ENCODE data around the gene TXN. TPM values are rescaled to one million over a fixed set of nuclear protein-coding genes. Genes with fewer than 3 reads are reported as not detected.

The TXN gene
- total RNA-seq, 1 experiment from 2014 or later = 280 TPM

- no peak overlapping the region for H3K56ac ChIP-seq (ENCODE audit: insufficient read length, low read depth, low read length)
- Mint-ChIP-seq H3K27ac (no peak overlapping the region), H3K36me3 (ENCODE audit: insufficient read depth in 1 of 3, low read depth in 3 of 3) (peaks cover 0 to 6% (median 2%) of the 10 kb centered on the region in 3 experiments; a peak in 2 of 7 replicates), H3K4me3 (no peak overlapping the region), H3K4me1 (0 out of 4 replicates have a peak, but pooled peaks cover 0 to 1% of the 10 kb centered on the region in 2 experiments), H3K27me3 (ENCODE audit: low read depth) (peaks cover 3% of the 10 kb centered on the region; the same call in 1 of the 2 replicates), H3K9me3 (peaks cover 3 to 6% of the 10 kb centered on the region in 2 experiments; a peak in 4 of 5 replicates)
- no peak overlapping the region for H2BK15ac ChIP-seq (ENCODE audit: low read depth, low read length)
- no peak overlapping the region for H4K8ac ChIP-seq (replicated peaks; ENCODE audit: insufficient read length, low read depth, low read length)
- no peak overlapping the region for H2AK5ac ChIP-seq (ENCODE audit: insufficient read length, low read length)
- no peak overlapping the region for H3K14ac ChIP-seq (ENCODE audit: insufficient read depth, low read length)
- no peak overlapping the region for H4K91ac ChIP-seq (ENCODE audit: insufficient read length, low read depth, low read length)
- no peak overlapping the region for H3K4me2 ChIP-seq (ENCODE audit: insufficient read depth, insufficient read length, low read length)
- no peak for DNase-seq
- no peak overlapping the region for H2BK5ac ChIP-seq (ENCODE audit: insufficient read length, low read length)
- no peak overlapping the region for H3K18ac ChIP-seq (ENCODE audit: insufficient read length, low read depth, low read length)
- H4K5ac ChIP-seq (ENCODE audit: insufficient read length, low read depth, low read length) = no peak overlapping the region
- TF ChIP-seq, protein P1, sequence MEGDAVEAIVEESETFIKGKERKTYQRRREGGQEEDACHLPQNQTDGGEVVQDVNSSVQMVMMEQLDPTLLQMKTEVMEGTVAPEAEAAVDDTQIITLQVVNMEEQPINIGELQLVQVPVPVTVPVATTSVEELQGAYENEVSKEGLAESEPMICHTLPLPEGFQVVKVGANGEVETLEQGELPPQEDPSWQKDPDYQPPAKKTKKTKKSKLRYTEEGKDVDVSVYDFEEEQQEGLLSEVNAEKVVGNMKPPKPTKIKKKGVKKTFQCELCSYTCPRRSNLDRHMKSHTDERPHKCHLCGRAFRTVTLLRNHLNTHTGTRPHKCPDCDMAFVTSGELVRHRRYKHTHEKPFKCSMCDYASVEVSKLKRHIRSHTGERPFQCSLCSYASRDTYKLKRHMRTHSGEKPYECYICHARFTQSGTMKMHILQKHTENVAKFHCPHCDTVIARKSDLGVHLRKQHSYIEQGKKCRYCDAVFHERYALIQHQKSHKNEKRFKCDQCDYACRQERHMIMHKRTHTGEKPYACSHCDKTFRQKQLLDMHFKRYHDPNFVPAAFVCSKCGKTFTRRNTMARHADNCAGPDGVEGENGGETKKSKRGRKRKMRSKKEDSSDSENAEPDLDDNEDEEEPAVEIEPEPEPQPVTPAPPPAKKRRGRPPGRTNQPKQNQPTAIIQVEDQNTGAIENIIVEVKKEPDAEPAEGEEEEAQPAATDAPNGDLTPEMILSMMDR (conservative IDR thresholded peaks at IDR 0.05) = no peak
- no peaks in the 10 kb centered on the region for H3K79me2 ChIP-seq (ENCODE audit: insufficient read depth, low read length)
- H3K23ac ChIP-seq (ENCODE audit: insufficient read length, low read depth, low read length) = no peak overlapping the region
- H2BK20ac ChIP-seq (ENCODE audit: low read depth, low read length, poor library complexity, severe bottlenecking) = no peak overlapping the region
- no peaks in the 10 kb centered on the region for H3K27me3 ChIP-seq (ENCODE audit: insufficient read depth, low read length)
- H3T11ph ChIP-seq (ENCODE audit: low read length) = no peak overlapping the region
- no peaks in the 10 kb centered on the region for H4K20me1 ChIP-seq (ENCODE audit: control insufficient read depth, insufficient read depth, insufficient read length)
- H2BK120ac ChIP-seq (ENCODE audit: low read depth, low read length, poor library complexity, severe bottlenecking) = no peak overlapping the region
- no peaks in the 10 kb centered on the region for H3K4me1 ChIP-seq (ENCODE audit: insufficient read depth, low read length)
- no peaks in the 10 kb centered on the region for H3K79me1 ChIP-seq (ENCODE audit: insufficient read depth, low read depth, low read length, poor library complexity, severe bottlenecking)
- no peak overlapping the region for H2BK12ac ChIP-seq (ENCODE audit: insufficient read length, low read depth, low read length)
- no peak overlapping the region for H3K9ac ChIP-seq (ENCODE audit: extremely low read depth, insufficient read length, low read length)
- no peaks in the 10 kb centered on the region for H3K23me2 ChIP-seq (ENCODE audit: insufficient read length, low read depth, low read length, poor library complexity, severe bottlenecking)
- H3K4ac ChIP-seq (ENCODE audit: low read depth, low read length) = no peak overlapping the region
- no peak overlapping the region for H2AFZ ChIP-seq (ENCODE audit: low read length)
- no CpG with 5 or more reads among the region's 6 CpGs for WGBS (ENCODE audit: extremely low coverage, insufficient read length, low lambda C conversion rate)
- no peak overlapping the region for H3K27ac ChIP-seq (ENCODE audit: insufficient read length, low read depth, low read length)
- no peaks in the 10 kb centered on the region for H3K9me3 ChIP-seq (ENCODE audit: control insufficient read depth, low read depth, low read length)
Observed at GRCh38 chr9:110214090-110214489, 42.2 kb downstream of the TXN start.

Data from H9 (cell line).